Endothelial cell of umbilical vein (primary cell): ENCODE results near the gene PLCB4.
A peak's percentile ranks its signal among the peaks of the same experiment; 100 is the strongest.

ENCODE experiments used
- POLR2A ChIP-seq: IDR thresholded peaks from 2 replicates; pipeline ENCODE4 v1.6.1; 2012; ENCODE audit warnings: low read depth, mild to moderate bottlenecking, control low read depth, low read length
- POLR2AphosphoS5 ChIP-seq: IDR thresholded peaks from 2 replicates; pipeline ENCODE4 v1.6.1; 2012; ENCODE audit warnings: low read depth, mild to moderate bottlenecking, control low read depth, low read length, moderate library complexity; ENCODE audit not compliant: insufficient read depth
- TF ChIP-seq, protein P1 (sequence below), 2 donors: IDR thresholded peaks; 1 replicate in 1 of 2; 2 replicates in 1 of 2; pipeline ENCODE4 v1.5.1; 2011; ENCODE audit warnings: low read length in 2 of 2, mild to moderate bottlenecking in 2 of 2, moderate library complexity in 2 of 2, control low read depth in 1 of 2, inconsistent platforms in 1 of 2, low read depth in 1 of 2; ENCODE audit not compliant: insufficient read depth in 1 of 2; ENCODE audit errors: extremely low read depth in 1 of 2

GRCh38 chr20:9323622-9324021, 254.7 kb downstream of the PLCB4 start:
- no peak for TF ChIP-seq POLR2A
- TF ChIP-seq, protein P1, sequence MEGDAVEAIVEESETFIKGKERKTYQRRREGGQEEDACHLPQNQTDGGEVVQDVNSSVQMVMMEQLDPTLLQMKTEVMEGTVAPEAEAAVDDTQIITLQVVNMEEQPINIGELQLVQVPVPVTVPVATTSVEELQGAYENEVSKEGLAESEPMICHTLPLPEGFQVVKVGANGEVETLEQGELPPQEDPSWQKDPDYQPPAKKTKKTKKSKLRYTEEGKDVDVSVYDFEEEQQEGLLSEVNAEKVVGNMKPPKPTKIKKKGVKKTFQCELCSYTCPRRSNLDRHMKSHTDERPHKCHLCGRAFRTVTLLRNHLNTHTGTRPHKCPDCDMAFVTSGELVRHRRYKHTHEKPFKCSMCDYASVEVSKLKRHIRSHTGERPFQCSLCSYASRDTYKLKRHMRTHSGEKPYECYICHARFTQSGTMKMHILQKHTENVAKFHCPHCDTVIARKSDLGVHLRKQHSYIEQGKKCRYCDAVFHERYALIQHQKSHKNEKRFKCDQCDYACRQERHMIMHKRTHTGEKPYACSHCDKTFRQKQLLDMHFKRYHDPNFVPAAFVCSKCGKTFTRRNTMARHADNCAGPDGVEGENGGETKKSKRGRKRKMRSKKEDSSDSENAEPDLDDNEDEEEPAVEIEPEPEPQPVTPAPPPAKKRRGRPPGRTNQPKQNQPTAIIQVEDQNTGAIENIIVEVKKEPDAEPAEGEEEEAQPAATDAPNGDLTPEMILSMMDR (IDR thresholded peaks at IDR 0.05; ENCODE audit: extremely low read depth in 1 of 2, insufficient read depth in 1 of 2, low read depth in 1 of 2, low read length in 2 of 2), result peak; percentile 27 to 54
- no peak for TF ChIP-seq POLR2AphosphoS5
